LoVo (cell line): ENCODE data around the gene EGFR.

Experiments used
- DNase-seq: peaks from one replicate; pipeline ENCODE4 v3.0.0-alpha.2; 2016; ENCODE audit warnings: low spot score

Gene EGFR

DNA sequence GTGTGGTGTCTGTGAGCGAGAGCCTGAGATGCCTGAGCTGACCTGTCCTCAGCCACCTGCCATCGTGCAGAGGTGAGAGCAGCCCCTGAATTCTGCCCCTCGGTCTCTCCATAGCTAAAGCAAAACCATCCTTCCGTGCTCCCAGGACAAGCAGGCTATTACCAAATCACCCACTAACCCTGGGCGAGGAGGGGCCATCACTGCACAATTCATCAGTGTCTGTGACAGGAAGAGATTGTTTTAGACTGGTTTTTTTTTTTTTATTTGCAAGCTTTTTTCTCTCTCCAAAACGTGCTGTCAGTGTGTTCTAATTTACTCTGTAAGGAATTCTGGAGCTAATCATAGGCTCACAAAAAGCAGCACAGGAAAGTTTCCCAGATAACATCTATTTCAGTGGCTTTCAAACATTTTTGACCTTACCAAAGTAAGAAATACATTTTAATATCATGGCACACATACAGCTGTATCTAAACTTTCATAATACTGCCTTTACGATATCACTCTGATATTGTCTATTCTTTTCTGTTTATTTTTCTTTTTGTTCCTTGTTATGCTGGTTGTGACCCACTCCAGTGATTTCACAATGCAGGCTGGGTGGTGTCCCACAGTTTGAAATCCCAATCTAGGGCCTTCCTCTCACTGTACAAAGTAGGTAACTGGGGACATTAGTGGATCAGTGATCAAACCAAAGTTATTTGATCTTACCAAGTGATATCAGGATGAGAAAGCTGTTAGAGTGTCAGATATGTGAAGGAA, 62.8 kb downstream of the EGFR start:
- no peak for DNase-seq

DNA sequence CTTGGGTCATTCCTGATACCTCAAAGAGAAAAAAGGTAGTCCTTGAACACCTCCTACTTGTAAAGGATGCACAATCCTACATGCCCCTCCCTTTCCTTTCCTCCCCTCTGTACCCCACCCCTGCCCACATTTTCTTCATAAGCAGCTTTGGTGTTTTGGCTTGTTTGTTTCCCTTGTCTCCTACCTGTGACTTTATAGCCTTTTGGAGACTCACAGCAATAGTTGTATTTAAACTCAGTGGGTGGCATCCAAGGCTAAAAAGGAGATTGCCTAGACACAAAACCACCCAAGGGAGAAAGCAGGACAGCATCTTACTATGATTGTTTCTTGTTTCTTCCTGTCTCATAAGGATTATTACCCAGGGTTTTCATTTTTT, 63.4 kb downstream of the EGFR start:
- DNase-seq, result no peak

DNA sequence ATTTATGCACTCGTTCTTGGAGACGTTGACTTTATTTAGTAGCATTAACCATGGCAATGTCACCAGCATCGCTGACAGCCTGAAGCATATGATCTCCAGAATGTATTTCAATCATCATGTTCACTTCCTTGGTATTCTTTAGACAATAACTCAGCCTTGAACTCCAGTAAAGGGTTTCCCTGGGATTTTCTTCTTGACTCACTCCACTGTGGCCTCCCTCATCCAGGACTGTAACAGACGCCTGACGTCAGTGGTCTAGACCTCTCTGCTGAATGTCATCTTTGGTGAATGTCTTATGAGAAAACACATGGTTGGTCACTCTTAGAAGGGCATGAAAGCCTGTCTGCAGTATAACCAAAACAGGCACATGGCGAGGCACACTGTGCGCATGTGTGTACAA, 64.4 kb downstream of the EGFR start:
- DNase-seq, result no peak

DNA sequence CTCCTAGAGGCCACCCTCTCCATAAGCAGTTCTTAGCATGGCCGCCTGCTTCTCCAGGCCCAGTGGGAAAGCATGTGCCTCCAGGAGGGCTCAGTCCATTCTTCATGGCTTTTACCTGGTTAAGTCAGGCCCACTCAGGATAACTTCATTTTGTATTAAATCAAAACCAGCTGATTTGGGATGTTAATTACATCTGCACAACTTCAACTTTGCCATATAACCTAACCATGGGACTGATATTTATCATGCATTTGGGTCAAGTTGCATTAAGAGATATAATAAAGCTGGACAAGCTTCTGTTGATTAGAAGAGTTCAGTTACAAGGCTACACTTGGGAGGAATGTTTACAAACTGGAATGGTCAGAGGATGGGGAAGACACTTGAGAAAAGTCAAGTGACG, 65.5 kb downstream of the EGFR start:
- DNase-seq, result no peak

DNA sequence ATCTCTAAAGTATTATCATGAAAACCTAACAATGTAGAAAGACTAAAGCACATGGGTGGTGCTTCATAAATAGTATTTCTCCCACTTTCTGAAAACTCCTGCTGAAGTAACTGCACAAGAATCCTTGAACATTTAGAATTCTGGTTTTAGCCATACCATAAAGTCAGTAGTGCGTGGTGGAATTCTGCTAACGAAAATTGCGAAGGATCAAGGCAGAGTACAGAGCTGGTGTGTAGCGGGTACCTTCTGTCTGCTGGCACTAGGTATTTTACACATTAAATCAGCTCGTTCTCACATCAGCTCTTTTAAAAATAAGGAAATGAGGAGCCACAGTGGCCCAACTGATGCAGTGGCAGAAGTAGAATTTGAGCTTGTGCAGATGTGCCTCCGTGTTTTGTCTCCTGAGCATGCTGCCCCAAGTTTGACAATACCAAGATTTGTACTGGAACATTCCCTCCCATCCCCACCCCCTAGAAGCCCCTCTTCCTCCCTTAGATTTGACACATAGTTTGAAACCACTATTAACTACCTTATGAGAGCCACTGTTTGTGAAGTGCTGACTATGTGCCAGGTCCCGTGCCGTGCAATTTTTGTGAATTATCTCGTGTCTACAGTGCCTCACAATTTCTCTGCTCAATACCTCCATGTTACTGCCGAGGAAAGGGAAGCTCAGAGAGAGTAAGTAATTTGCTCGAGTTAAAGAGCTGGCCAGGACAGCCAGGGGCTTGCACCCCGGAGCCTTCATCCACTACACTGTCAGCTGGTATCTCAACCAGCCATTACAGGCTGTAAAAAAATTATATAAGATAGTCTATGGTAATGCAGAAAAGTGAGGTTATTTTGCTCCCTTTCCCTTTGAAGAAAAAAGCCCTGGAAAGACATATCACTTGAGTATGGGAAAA, 66.9 kb downstream of the EGFR start:
- no peak for DNase-seq

DNA sequence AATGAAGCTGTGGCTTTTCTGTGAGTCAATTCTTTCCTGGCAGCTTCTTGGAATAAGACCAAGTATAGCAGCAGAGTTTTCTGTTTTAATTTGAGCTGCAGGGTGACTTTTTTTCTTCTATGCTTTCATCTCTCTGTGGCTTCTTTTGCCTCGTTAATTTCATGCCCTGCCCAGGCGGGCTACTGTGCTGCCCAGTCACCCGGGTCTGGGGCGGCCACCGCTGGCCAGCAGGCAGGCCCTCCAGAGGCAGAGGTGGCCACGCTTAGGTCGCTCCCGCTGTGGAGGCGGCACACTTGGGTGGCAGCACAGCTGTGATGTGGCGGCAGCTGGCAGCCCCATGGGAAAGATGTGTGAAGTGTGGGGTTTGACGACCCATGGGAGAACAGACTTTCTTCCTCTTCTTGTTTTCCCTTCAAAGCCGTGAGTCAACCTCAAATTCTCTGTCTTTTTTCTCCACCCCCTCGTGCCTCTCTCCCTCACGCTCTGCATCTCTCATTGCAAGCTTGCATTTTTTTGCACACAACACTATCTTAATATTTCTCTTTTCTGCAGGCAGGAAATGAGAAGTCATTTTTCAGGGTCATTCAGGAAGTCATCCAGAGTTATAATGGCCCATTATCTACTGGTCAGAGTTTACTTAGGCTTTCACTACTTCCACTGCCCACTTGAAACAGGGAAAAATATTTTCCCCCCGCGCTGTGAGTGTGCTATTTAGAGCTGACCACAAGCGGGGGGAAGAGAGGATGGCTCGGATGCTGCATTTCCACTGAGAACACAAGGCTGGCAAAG, 67.8 kb downstream of the EGFR start:
- no peak for DNase-seq

DNA sequence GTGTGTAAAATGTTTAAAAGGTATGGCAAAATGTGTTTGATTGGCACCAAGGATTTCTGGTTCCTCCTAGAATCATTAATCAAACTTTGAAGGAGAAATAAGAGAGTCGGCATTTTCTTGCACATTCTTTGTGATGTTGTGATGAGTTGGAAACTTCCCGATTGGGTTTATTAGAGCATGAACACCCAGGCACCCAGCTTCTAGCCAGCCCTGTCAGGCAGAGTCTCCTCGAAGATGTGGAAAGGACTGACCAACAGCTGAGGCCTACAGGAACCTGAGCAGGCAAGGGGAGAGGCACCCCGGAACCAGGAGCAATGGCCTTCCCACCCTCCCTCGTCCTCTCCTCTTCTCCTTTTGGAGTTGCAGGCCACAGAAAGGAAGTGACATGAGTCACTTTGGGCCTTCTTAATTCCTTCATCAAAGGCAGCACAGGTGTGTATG, 68.7 kb downstream of the EGFR start:
- DNase-seq, result no peak

DNA sequence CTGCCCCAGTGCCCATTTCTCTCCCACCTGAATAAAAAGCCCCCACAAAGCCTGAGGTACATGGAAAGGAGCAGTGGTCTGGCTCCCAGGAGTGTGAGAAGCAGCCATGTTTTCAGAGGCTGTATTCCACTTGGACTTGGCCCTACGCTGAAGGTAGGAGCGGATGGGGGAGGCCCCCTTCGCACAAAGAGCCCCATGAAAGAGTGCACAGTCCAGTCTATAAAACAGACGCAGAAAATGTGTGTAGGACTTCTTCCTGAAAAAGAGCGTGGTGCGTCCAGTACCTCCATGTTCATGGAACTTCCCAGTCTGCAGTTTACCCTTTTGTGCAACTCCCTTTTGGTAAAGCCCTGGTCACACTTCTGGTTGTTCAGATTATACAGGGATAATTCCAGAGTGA, 69.3 kb downstream of the EGFR start:
- DNase-seq, result no peak

DNA sequence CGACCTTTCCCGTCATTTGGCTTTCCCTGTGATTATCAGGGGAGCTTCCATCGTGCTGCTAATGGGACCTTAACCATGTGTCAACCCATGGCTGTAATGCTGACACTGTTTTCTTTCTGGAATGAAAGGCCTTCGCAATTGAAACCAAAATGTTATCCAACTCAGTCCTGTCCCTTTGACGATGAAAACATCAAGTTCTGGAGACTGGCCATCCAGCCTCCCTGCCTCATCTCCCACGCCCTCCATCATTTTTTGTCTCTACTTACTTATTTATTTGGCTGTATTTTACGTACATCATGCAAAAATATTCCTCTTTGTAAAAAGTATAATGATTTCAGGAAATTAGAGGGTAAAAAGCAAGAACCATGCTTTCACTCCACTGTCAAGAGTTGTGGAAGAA, 69.8 kb downstream of the EGFR start:
- no peak for DNase-seq

DNA sequence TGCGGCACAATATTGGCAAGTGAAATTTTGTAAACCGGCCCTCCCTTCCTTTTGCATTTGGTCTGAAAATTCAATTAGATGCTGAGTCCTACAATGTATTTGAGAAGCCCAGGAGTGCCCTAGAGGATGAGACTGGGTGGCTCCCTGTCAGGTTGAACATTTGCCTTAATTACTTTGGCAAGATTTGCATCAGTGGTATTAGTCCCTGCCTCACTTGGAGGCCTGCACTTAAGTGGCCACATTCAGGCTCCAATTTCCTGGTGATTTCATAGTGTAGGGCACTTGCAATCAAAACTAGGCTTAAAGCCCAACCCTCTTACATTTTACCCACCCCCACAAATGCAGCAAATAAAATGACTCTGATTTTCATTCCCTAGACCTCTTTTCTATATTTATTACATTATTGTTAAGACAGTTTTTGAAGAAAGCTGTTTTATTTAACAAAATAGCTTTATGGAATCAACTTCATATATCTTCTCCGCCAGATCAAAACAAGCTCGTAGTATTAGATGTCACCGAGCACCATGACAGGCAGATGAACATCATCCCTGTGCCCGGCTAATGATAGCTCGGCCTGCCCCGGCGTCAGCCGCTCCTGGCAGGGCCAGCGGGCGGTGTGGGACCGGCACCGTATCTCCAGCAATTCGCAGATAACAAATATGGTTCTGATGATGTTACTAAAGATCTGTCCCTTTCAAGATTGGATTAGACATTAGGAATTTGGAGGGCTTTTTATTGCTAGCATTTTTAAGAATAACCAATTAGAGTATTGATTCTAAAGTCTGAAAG, 73.6 kb downstream of the EGFR start:
- DNase-seq, result no peak

DNA sequence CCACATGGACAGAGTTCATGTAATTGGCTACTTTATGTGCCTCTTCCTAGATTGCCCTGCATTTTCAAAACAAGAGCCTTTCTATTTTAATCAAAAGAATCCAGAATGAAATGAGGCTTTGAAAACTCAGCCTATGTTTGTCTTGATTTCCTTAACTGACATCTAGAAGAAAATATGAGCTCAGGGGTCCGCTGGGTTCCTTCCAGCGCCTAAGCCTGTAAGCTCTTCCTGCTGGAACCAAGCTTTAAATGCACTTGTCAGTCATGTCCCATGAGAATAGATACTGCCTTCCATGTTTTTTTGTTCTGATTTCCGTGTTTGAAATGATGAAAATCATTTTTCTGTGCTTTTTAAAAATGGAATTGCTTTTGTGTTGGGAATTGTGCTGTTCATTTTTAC, 74.2 kb downstream of the EGFR start:
- DNase-seq, result no peak

DNA sequence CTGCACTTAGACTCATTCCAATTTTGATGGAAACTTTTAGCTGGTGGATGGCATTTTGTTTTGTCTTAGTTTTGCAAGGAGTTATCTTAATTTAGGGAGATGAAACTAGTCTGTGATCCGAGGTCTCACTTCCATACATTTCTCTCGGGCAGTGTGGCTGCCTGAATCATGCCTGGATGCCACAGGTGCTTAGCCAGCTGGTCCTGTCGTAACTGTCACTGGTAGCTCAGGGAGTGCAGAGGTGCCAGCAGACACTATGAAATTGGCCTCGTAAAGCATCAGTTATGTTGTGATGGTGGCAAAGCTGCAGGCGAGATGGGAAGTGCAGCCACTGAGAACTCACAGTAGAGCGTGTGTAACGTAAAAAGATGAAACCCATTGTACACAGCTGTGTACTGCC, 74.9 kb downstream of the EGFR start:
- DNase-seq, result no peak

DNA sequence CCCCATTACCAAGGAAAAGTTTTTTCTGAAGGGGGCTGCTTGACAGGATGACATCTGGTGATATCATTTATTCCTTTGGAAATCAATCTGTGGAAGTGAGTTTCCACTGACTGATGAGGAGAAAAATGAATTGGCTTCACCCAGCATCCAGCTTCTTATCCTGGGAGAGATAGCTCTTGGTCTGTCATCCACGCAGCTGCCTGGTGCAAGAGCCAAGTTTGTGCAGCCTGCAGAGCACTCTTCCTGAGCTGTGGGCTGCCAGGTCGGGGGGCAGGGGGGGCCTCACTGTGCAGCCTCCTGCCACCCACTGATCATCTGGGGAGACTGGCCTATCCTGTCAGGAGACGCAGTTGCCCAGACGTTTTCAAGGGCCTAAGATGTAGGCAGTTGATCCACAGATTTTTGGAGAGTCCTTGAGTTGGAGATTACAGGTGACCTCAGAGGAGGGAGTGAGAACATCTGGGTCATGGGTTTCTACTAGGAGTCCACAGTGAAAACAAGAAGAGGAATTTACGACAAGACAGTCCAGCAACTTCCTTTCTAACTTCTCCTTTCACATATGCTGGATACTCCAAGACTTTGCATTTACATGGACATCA, 75.4 kb downstream of the EGFR start:
- DNase-seq, result no peak

DNA sequence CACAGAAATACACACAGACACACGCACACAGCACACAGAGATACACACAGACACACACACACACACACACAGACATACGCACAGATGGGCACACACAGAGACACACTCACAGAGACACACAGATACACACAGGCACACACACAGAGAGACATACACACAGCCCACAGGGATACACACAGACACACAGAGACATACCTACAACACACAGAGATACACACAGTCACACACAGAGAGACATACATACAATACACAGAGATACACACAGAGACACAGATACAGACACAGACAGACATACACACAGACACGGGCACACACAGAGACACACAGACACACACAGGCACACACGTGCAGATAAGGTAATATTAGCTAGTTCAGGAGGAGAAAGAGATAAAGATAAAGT, 76.9 kb downstream of the EGFR start:
- no peak for DNase-seq

DNA sequence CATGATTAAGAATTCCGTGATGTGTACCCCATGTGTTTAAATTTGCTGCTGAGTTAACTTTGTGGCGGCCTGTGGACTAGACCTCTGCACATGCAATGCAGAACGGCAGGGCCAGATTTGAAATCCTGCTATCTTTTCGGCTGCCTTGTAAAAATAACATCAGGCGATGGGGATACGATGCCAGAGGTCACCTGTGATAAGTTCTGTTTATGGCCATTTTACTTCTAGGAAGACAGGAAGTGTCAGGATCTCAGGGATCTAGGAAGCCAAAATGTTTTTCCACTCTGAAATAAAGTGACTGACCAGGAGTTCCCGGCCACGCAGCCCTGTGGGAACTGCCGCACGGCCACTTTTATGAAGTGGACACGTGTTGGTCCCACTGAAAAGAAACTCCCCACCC, 77.5 kb downstream of the EGFR start:
- no peak for DNase-seq

DNA sequence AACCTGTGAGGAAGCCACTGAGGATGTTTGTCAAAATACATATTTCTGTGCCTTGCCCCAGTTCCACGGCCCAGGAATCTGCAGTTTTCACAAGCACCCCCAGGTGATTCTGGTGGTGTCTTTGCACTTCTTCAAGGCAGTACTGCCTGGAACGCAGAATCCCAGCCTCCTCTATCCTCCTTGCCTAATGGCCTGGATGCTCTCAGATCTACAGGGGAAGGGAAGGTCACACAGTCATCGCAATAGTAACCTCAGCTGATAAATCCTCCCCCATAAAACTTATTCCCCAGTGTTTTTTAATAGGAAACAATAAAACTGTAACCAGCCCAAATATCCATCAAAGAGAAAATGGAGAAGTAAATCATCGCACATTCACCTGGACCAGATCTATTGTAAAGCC, 78.3 kb downstream of the EGFR start:
- no peak for DNase-seq

DNA sequence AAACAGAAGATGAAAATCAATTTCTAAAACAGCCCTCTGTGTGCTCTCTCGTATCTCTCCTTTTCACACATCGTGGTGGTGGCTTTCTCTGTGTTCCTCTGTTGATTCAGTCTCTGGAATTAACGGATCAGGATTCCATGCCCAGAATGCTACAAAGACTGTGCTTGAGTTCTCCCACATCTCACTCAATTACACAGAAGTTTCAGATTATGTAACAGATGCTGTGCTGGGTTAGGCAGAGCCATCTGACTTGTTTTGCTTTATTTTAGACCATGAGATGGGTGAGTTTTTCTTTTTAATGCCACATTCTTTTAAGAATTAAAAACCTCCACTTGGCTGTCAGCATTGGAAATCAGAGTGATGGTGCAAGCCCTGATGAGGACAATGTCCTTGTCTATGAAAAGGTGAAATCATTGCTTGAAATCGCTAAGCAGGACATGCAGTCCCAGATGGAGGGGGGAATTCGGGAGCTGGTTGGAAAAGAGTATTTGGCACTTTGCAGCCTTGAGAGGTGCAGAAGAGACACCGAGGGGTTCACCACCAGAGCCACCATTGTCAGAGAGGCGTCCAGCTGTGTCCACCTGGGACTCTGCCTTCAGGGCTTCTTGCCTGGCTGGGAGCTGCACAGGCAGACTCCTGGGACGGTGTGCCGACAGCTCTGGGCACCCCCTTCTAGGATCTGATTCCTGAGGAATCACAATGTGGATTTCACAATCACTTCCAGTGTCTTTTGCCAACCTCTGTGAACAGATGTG, 80.4 kb downstream of the EGFR start:
- DNase-seq, result no peak

DNA sequence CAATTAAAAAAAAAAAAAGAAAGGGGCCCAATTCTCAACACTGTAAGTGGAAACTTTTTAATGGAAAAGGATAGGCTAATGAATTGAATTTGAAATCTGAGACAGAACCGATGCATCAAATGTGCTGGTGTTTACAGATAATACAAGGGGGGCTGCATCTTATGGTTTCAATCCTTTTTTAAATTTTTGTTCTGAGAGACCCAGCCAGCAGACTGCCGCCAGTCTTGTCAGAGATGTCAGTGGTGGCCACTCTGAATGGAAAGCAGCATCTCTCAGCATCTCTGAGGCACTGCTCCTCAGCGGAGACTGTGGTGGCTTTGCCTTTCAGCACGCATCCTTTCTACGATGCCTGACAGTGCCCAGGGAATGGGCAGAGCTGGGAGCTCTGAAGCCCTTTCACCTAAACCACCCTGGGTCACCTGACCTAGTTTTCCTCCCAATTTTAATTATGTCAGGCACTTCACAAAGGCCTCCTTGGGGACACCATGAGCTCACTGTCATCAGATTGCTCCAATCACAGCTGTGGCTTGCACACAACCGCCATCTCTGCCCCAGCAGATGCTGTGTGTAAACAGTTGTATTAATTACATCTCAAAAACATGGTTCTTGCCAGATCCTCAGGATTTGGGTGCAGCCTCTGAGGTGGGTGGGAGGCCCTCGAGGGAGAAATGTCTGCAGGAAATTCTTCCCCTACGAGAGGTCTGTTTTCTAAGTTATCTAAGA, 81.2 kb downstream of the EGFR start:
- no peak for DNase-seq

DNA sequence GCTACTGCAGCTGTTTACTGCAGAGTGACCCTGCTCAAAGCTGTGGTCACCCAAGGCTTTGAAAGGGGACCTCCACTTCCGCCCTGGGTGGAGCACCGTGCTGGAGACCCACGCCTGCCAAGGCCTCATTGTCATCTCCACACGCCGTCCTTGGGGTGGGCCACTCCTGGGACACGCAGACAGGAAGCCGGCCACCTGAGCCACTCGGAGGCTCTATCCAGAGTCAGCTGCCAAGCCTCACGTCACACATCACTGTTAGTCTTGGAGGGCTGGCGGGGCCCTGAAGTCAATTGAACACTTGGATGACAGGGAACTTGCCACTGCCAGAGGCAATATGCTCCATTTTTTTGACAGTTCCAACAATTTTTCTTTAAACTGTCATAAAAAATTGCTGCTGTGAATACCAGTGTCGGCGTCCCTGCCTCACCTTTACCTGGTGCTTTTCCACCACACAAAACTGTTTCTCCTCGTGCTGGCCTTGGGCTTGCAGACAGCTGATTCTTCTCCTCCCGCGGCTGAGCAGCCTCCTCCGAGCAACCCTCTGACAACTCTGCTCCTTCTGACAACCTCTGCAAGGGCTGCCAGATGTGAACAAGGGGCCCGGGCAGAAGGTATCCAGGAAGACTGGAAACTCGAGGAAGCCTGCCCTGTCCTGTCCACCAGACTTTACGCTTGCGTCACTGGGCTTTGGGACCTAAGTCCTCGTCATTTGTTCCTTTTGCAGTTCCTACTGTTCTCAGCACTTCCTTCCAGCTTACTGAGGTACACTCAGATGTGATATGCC, 81.9 kb downstream of the EGFR start:
- DNase-seq, result no peak
